SH-SY5Y (cell line): ENCODE data around the gene SLC1A5.

Experiments
- GATA2 ChIP-seq: IDR thresholded peaks from 2 replicates; pipeline ENCODE4 v1.6.1; 2011; ENCODE audit warnings: mild to moderate bottlenecking, low read depth, low read length
- GATA3 ChIP-seq: IDR thresholded peaks from 2 replicates; pipeline ENCODE4 v1.6.1; 2011; ENCODE audit warnings: low read depth, mild to moderate bottlenecking, low read length, moderate library complexity

DNA sequence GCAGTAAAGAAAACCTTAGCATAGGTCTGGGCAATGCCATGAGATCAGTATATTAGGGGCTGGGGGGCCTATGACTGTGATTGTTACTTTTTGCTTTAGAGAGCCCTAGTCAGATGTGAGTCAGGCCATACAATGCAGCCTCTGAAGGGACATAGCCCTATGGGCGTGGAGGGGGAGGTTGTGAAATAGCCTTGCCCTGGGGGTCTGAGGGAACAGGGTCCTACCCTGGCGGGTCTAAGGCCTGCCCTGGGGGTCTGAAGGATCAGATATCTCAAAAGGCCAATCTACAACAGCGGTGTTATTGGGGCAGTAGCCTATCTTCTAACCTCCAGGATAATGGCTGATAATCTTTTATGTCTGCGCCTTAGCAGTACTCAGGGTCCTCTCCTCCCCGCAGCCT is 13.8 kb upstream of the SLC1A5 start:
- TF ChIP-seq GATA2: no peak
- TF ChIP-seq GATA3: no peak
